Dedifferentiated amniotic fluid mesenchymal stem cell (primary cell): Measurements from ENCODE around the gene APOE.
"Not testable (repeated sequence)": the region's sequence is repeated elsewhere in the genome, so short reads cannot be mapped to it uniquely, and the experiment has no call there.

Experiments used
- DNase-seq: peaks from one replicate; pipeline ENCODE4 v3.0.0-alpha.2; 2016; ENCODE audit errors: extremely low spot score

Gene APOE

DNA sequence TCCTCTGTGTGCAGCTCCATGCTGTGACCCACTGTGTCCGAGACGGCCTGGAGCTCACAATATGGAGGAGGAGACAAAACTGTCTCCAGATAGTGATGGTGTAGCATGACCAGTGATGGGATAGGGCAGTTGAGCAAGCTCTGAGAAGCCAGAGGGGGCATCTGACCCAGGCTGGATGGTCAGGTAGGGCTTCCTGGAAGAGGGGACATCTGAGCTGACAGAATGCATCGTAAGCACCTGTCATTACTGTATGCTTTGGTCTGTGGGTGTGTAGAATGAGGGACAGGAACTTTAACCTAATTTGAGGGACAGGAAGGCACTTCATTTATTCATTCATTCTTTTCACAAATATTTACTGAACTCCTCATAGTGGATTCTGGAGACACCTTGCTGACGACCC lies 21.0 kb upstream of the APOE start:
- no peak for DNase-seq

DNA sequence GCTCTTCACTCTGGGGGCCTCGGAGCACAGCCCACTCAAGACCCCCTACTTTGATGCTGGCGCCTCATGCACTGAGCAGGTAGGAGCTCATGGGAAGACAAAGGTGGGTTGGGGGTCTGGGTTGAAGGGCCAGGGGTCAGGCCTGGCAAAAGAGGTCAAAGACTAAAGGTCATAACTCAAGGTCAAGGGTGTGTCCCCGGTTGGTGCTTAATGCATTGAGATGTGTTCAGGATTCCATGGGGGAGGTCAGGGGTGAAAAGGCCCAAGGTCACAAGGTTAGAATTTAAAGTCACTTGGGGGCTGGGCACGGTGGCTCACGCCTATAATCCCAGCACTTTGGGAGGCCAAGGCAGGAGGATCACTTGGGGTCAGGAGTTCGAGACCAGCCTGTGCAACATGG lies 19.5 kb upstream of the APOE start:
- DNase-seq, result no peak

DNA sequence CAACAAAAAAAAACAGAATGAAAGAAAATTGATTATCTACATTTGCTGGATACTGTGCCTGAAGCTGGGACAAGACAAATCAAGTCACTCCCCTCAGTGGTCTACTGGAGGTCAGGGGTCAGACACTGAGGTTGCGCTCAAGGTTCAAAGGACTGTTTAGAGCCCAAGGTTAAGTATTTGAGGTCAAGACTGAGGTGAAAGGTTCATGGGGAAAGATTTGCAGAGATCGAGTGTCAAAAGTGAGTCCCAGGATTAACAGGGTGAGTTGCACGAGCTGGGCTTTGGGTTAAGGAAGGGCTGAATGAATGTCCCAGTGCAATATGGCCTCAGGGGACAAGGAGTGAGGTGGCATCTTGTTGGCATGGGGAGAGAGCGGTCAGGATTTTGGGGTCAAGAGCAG lies 17.9 kb upstream of the APOE start:
- no peak for DNase-seq

DNA sequence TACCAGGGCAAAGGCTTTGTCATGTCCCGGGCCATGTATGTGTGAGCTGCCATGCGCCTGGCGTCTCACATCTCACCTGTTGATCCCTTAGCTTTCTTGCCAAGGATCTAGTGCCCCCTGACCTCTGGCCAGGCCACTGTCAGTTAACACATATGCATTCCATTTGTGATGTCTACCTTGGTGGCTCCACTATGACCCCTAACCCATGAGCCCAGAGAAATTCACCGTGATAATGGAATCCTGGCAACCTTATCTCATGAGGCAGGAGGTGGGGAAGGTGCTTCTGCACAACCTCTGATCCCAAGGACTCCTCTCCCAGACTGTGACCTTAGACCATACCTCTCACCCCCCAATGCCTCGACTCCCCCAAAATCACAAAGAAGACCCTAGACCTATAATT lies 17.3 kb upstream of the APOE start:
- not testable (repeated sequence) for DNase-seq

DNA sequence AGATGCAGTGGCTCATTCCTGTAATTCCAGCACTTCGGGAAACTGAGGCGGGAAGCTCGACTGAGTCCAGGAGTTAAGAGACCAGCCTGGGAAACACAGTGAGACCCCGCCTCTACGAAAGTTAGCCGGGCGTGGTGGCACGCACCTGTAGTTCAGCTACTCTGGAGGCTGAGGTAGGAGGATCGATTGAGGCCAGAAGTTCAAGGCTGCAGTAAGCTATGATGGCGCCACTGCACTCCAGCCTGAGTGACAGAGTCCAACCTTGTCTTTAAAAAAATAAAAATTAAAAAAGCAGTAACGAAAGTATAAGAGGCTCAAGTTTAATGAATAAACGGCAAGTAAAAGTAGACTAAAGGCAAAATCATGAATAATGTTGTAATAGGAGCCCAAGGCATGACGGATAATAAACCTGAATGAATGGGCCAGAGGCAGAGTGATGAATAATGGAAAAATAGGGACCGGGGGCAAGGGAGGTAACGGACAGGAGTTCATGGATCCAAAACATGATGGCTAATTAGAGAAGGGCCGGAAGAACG lies 15.7 kb upstream of the APOE start:
- no peak for DNase-seq

DNA sequence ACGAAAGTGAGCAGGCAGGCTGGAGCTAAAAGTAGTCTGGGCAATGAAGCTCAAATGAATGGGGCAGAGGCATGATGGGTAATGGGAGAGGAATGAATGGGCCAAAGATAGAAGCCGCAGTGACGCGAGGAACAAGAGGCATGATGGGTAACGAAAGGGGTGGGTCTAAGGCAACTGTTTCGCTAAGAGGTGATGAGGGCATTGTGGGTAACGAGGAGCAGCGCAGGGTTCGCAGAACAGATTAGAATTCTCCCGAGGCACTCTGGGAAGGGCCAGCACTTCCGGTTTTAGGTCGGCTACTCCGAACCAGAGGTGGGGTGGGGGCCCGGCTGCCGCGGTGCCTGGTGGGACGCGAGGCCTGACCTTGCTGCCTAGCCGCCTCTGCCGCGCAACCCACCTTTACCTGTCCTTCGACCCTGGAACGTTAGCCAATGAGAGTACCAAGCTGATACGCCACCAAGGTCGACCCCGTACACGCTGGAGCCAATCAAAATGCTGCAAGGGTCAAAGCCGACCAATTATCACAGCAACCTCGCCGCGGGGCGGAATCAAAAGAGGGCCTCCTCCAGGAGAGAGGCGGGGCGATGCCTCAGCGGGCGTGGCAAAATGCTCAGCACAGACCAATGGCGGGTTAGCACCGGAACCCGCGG lies 15.1 kb upstream of the APOE start:
- peak; percentile 100 for DNase-seq

DNA sequence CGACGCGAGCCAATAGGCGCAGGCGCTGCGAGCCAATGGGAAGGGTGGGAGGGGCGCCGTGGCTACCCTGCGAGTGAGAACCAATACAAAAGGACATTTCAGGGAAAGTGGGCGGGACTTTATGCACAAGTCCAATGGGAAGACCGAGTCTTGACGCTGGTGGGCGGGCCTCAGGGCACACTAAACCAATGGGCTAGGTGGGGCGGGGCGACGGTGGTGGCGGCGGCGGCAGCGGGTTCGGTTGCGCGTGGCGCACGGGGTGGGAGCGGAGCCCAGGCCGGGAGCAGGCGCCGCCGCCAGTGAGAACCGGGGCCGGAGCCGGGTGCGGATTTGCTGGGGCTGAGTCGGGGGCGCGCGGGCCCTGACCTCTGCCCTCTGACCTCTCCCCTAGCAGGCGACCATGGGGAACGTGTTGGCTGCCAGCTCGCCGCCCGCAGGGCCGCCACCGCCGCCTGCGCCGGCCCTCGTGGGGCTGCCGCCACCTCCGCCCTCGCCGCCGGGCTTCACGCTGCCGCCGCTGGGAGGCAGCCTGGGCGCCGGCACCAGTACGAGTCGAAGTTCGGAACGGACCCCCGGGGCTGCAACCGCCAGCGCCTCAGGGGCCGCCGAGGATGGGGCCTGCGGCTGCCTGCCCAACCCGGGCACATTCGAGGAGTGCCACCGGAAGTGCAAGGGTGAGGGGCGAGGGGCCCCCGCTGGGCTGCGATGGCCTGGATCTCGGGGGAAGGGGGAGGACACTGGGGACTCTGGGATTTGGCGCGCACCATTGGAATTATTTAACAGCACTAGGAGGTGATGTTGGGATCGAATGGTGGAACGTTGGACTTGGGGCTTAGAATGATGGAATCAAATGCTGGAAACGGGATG lies 14.3 kb upstream of the APOE start, which contains the start of gene TOMM40:
TSS of gene TOMM40 (plus strand) at position 239 of the 867 bp plus-strand sequence. CDS start at position 401, 162 bp downstream.
- DNase-seq, result no peak

DNA sequence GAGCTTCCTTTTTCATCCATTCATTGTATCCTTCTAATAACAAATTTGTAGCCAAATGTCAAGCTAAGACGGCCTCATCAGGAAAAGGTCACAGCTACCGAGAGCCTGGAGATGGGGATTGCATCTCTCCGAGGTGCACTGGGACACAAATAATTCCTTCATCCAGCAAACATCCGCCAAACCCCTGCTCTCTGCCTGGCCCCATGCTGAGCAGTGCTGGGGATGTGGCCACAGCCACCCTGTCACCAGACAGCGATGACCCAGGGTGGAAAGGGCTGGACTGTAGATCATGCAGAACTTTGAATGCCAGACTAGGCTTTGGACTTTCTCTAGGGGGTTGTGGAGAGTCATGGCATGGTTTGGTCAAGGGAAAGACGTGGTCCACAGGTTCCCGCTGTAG lies 12.7 kb upstream of the APOE start:
- DNase-seq, result no peak

DNA sequence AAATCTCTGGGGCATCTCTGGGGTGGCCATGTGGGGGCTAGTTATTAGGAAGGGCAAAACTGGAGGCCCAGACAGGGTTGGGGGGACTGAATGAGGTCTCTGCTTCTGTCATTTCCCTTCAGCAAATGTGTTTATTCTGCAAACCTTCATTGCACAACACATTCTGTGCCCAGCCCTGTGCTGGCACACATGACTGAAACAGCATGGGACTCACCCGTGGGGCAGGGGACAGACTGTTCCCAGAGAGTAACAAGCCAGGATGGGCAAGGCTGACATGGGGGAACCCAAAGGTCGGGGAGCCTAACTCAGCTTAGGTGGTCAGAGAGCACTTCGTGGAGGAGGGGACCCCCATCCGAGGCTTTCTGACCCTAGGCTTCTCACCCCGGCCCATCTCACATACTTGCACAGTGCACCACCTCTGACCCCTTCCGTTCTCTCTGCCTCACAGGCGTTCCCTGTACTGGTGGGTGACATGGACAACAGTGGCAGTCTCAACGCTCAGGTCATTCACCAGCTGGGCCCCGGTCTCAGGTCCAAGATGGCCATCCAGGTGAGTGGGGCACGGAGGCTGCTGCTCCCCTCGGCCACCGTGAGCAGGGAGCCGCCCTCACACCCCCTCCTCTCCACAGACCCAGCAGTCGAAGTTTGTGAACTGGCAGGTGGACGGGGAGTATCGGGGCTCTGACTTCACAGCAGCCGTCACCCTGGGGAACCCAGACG lies 12.1 kb upstream of the APOE start:
- no peak for DNase-seq

DNA sequence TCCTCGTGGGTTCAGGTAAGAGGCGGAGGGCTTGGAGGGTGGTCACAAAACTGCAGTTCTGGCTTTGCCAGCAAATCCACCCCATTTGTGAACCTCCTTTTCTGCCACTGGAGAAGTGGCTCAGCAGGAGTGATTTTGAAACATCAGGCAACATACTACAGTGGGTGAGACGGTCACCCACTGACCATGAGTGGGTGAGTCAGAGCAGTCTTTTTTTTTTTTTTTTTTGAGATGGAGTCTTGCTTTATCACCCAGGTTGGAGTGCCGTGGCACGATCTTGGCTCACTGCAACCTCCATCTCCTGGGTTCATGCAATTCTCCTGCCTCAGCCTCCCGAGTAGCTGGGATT lies 11.6 kb upstream of the APOE start:
- no peak for DNase-seq

DNA sequence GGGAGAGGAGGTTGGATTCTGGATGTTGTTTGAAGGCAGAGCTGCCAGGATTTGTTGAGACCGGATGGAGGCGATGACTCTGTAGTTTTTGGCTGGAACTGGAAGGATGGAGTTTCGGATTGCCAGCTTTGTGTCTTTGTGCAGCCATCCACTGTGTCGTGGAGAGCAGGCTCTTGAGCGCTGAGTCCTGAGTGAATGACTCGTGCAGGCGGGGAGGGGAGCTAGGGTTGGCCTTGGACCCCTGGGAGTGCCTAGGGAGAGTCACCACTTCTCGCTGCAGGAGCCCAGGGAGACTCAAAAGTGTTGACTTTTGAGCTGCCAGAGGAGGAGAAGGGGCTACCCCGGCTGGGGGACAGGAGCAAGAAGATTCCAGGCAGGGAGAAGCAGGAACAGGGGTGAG lies 10.7 kb upstream of the APOE start:
- no peak for DNase-seq

DNA sequence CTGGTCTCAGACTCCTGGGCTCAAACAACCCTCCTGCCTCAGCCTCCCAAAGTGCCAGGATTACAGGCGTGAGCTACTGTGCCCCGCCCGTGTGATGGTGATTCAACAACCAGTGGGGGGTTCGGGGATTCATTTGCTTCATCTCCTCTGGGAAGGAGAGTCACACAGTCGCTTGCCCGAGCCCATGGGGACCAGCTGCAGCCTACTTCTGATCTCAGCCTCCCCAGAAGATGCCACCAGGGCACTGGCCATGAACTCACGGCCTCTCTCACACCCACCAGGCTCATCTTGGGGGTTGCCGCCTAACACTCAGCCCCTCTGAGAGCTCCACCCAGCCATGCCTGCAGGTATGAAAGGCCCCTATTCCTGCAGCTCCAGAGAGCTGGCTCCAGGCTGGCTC lies 7.8 kb upstream of the APOE start:
- DNase-seq, result no peak

DNA sequence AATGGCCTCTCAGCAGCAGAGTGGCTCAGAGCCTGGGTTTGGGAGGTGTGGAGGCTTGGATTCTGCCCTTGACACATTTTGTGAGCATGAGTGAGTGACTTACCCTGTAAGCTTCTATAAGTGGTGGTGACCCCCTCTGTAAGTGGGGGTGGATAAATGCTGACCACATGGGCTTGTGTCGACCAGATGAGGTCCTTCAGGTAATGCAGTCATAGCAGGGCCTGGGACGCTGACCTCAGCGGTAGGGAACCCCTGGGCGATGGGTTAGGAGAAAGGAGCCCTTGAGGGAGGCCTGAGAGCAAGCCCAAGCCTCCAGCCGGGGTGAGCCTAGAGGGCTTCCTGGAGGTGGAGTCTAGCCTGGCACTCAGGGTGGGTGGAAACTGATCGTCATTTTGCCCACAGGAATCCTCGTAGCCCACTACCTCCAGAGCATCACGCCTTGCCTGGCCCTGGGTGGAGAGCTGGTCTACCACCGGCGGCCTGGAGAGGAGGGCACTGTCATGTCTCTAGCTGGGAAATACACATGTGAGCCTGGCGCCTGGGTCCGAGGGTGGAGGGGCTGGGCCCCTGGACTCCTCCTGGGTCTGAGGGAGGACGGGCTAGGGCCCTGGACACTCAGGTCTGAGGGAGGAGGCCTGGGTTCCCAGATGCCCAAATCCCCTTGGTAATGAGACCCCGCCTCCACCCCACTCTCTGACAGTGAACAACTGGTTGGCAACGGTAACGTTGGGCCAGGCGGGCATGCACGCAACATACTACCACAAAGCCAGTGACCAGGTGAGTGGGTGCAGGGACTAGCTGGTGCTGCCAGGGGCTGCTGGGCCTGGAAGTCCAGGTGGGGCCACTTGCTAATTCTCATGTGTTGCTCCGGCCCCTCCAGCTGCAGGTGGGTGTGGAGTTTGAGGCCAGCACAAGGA lies 5.0 kb upstream of the APOE start:
- no peak for DNase-seq

DNA sequence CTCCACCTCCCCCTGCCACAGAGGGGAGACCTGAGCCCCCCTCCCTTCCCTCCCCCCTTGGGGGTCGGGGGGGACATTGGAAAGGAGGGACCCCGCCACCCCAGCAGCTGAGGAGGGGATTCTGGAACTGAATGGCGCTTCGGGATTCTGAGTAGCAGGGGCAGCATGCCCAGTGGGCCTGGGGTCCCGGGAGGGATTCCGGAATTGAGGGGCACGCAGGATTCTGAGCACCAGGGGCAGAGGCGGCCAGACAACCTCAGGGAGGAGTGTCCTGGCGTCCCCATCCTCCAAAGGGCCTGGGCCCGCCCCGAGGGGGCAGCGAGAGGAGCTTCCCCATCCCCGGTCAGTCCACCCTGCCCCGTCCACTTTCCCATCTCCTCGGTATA lies 2.4 kb upstream of the APOE start:
- no peak for DNase-seq

DNA sequence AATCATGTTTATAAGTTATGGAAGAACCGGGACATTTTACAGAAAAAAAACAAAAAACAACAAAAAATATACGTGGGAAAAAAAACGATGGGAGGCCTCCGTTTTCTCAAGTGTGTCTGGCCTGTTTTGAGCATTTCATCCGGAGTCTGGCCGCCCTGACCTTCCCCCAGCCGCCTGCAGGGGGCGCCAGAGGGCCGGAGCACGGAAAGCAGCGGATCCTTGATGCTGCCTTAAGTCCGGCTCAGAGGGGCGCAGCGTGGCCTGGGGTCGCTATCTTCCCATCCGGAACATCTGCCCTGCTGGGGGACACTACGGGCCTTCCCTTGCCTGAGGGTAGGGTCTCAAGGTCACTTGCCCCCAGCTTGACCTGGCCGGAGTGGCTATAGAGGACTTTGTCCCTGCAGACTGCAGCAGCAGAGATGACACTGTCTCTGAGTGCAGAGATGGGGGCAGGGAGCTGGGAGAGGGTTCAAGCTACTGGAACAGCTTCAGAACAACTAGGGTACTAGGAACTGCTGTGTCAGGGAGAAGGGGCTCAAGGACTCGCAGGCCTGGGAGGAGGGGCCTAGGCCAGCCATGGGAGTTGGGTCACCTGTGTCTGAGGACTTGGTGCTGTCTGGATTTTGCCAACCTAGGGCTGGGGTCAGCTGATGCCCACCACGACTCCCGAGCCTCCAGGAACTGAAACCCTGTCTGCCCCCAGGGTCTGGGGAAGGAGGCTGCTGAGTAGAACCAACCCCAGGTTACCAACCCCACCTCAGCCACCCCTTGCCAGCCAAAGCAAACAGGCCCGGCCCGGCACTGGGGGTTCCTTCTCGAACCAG lies 1.8 kb upstream of the APOE start:
- DNase-seq, result peak; percentile 25

DNA sequence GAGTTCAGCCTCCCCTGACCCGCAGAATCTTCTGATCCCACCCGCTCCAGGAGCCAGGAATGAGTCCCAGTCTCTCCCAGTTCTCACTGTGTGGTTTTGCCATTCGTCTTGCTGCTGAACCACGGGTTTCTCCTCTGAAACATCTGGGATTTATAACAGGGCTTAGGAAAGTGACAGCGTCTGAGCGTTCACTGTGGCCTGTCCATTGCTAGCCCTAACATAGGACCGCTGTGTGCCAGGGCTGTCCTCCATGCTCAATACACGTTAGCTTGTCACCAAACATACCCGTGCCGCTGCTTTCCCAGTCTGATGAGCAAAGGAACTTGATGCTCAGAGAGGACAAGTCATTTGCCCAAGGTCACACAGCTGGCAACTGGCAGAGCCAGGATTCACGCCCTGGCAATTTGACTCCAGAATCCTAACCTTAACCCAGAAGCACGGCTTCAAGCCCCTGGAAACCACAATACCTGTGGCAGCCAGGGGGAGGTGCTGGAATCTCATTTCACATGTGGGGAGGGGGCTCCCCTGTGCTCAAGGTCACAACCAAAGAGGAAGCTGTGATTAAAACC lies 1.1 kb upstream of the APOE start:
- DNase-seq, result no peak

DNA sequence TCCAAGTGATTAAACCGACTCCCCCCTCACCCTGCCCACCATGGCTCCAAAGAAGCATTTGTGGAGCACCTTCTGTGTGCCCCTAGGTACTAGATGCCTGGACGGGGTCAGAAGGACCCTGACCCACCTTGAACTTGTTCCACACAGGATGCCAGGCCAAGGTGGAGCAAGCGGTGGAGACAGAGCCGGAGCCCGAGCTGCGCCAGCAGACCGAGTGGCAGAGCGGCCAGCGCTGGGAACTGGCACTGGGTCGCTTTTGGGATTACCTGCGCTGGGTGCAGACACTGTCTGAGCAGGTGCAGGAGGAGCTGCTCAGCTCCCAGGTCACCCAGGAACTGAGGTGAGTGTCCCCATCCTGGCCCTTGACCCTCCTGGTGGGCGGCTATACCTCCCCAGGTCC lies 2.0 kb downstream of the APOE start:
- DNase-seq, result no peak

DNA sequence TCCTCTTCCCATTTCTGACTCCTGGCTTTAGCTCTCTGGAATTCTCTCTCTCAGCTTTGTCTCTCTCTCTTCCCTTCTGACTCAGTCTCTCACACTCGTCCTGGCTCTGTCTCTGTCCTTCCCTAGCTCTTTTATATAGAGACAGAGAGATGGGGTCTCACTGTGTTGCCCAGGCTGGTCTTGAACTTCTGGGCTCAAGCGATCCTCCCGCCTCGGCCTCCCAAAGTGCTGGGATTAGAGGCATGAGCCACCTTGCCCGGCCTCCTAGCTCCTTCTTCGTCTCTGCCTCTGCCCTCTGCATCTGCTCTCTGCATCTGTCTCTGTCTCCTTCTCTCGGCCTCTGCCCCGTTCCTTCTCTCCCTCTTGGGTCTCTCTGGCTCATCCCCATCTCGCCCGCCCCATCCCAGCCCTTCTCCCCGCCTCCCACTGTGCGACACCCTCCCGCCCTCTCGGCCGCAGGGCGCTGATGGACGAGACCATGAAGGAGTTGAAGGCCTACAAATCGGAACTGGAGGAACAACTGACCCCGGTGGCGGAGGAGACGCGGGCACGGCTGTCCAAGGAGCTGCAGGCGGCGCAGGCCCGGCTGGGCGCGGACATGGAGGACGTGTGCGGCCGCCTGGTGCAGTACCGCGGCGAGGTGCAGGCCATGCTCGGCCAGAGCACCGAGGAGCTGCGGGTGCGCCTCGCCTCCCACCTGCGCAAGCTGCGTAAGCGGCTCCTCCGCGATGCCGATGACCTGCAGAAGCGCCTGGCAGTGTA lies 2.7 kb downstream of the APOE start:
- DNase-seq, result no peak

DNA sequence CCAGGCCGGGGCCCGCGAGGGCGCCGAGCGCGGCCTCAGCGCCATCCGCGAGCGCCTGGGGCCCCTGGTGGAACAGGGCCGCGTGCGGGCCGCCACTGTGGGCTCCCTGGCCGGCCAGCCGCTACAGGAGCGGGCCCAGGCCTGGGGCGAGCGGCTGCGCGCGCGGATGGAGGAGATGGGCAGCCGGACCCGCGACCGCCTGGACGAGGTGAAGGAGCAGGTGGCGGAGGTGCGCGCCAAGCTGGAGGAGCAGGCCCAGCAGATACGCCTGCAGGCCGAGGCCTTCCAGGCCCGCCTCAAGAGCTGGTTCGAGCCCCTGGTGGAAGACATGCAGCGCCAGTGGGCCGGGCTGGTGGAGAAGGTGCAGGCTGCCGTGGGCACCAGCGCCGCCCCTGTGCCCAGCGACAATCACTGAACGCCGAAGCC lies 3.3 kb downstream of the APOE start:
- DNase-seq, result no peak
